ENCODE data around the gene SEPTIN12. TPM values are rescaled to one million over a fixed set of nuclear protein-coding genes. Genes with fewer than 3 reads are reported as not detected.

The SEPTIN12 gene
- total and polyA plus RNA-seq, 2 of the 8 experiments (the other 6 are each of a cell fraction or from before 2014, with no cell fraction given), result 0.24 TPM; not detected in 1

DNA sequence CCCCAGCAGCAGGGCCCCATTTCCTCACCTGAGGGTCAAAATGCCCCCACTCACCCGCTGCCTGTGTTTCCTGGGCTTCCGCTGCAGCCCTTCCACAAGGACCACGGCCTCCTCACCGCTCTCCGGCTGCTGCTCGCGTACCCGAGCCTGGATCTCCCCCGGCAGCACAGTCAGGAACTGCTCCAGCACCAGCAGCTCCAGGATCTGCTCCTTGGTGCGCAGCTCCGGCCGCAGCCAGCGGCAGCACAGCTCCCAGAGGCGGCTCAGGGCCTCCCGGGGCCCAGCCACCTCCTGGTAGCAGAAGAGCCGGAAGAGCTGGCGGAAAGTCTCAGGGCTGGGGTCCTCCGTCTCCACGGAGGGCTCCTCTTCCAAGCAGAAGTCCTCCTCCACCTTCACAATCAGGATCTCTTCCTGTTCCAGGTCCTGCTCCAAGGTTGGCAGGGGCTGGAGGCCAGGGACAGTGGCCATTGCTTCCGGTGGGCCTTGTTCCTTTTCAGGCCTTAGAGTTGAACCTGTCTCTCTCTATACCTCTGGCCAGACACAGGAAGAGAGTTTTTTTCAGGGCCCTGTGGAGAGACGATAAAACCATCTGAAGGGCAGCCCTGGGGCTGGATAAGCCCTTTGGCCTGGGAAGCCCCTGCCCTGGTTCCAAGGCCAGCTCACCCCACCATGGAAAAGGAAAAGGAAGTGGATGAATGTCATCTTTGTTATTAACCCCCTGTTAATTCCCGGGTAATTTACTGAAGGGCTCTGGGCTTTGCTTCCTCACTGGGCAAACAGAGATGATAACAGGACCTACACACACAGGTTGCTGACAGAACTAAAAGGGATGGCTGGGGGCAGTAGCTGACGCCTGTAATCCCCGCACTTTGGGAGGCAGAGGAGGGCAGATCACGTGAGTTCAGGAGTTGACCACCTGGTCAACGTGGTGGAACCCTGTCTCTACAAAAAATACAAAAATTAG, 22.4 kb downstream of the SEPTIN12 start:
- H4K91ac ChIP-seq (replicated peaks; ENCODE audit: insufficient read length, low read length), result no peak overlapping the region
- H3K18ac ChIP-seq (ENCODE audit: extremely low read depth, low read length), result no peak overlapping the region
- H3K79me1 ChIP-seq (ENCODE audit: low read depth, low read length), result peaks cover 5% of the 10 kb centered on the region; the same call in 1 of the 2 replicates
- no peak overlapping the region for H3K14ac ChIP-seq (ENCODE audit: insufficient read length)
- no peak overlapping the region for H2BK12ac ChIP-seq (ENCODE audit: low read depth, low read length)
- no peak overlapping the region for H4K5ac ChIP-seq (ENCODE audit: insufficient read length, low read depth, low read length)
- DNase-seq (ENCODE audit: low read depth in 1 of 2, low spot score in 2 of 2) (no peak), FAIRE-seq (no peak)
- WGBS, 2 experiments (ENCODE audit: extremely low coverage in 1 of 2, insufficient coverage in 1 of 2, insufficient read length in 1 of 2, insufficient replicate concordance in 2 of 2, low coverage in 1 of 2, low lambda C conversion rate in 2 of 2, missing lambda C conversion rate in 1 of 2), result 86% methylated on average over 22 of the region's 26 CpGs; no CpG with 5 or more reads in 1 of the 2 experiments
- H3K9ac ChIP-seq (replicated peaks in 1 of 4; ENCODE audit: extremely low read depth in 1 of 4, low read depth in 3 of 4, low read length in 3 of 4), result peak overlapping the region in 2 of 4 experiments; percentile 15 to 62; a peak in 3 of 7 replicates
- no peak overlapping the region for H3K23ac ChIP-seq (ENCODE audit: insufficient read length)
- H3K4me3 ChIP-seq (ENCODE audit: extremely low read depth in 1 of 4, insufficient read depth in 2 of 4, low read depth in 3 of 4, low read length in 4 of 4), result peak overlapping the region; percentile 75 to 99 (median 86); a peak in 6 of 8 replicates
- no peak overlapping the region for H2BK20ac ChIP-seq (ENCODE audit: low read length)
- no peak overlapping the region for H2BK15ac ChIP-seq (ENCODE audit: low read length)
- no peaks in the 10 kb centered on the region for H3K9me3 ChIP-seq (ENCODE audit: insufficient read depth in 2 of 2, low read depth in 1 of 2, low read length in 1 of 2)
- POLR2A ChIA-PET (ENCODE audit: partially characterized antibody), result interaction anchor here (0.7 to 1.5 kb wide), 7 partner anchors 11 to 35 kb away, joined by 3 to 7 read pairs (median 3); partner anchors contain the start of genes ANKS3 and DNAAF8
- peaks cover 0 to 3% (median 1%) of the 10 kb centered on the region in 4 experiments; a peak in 2 of 7 replicates for H3K4me1 ChIP-seq (replicated peaks in 1 of 4; ENCODE audit: control insufficient read depth in 3 of 4, insufficient read depth in 4 of 4, low read length in 3 of 4)
- H3K27me3 ChIP-seq (replicated peaks in 1 of 4; ENCODE audit: control insufficient read depth in 3 of 4, extremely low read depth in 1 of 4, insufficient read depth in 3 of 4, low read length in 3 of 4), result no peaks in the 10 kb centered on the region
- no peak overlapping the region for H2BK120ac ChIP-seq (replicated peaks; ENCODE audit: low read depth, low read length)
- H4K8ac ChIP-seq (ENCODE audit: extremely low read depth, insufficient read depth, low read length), result no peak overlapping the region; the same call in 1 of the 2 replicates
- H3K56ac ChIP-seq (replicated peaks; ENCODE audit: insufficient read length, low read depth, low read length), result no peak overlapping the region
- no peak overlapping the region for H2AFZ ChIP-seq (ENCODE audit: low read length)
- peaks cover 2 to 7% of the 10 kb centered on the region in 2 experiments for H4K20me1 ChIP-seq (replicated peaks in 1 of 2; ENCODE audit: control insufficient read depth in 1 of 2, insufficient read depth in 2 of 2, low read length in 2 of 2)
- H3K79me2 ChIP-seq (ENCODE audit: control insufficient read depth in 1 of 2, insufficient read depth in 2 of 2, low read length in 2 of 2), result peaks cover 0 to 15% of the 10 kb centered on the region in 2 experiments; a peak in 2 of 4 replicates
- H3K36me3 ChIP-seq (ENCODE audit: control insufficient read depth in 2 of 4, insufficient read depth in 4 of 4, low read length in 3 of 4), result peaks cover 3 to 9% (median 5%) of the 10 kb centered on the region in 4 experiments; a peak in 6 of 8 replicates
- peaks cover 13% of the 10 kb centered on the region for H3K23me2 ChIP-seq (ENCODE audit: low read depth, low read length)
- no peak overlapping the region for H3K4ac ChIP-seq (replicated peaks; ENCODE audit: insufficient read length, low read depth, low read length)
- H2BK5ac ChIP-seq (ENCODE audit: low read depth, low read length), result no peak overlapping the region
- CTCF ChIA-PET (ENCODE audit: partially characterized antibody), result interaction anchor here (0.6 to 1.6 kb wide), 6 partner anchors 20 to 190 kb away, joined by 3 to 5 read pairs (median 4); partner anchors contain the start of genes ANKS3 and DNAAF8
- peak overlapping the region; percentile 65 to 68 for H3K4me2 ChIP-seq (ENCODE audit: insufficient read depth in 1 of 2, low read depth in 2 of 2, low read length in 2 of 2)
- H3K27ac ChIP-seq (ENCODE audit: low read depth, low read length), result no peak overlapping the region
- no peak overlapping the region for H2AK5ac ChIP-seq (ENCODE audit: low read depth, low read length)
- TF ChIP-seq PHF8 (conservative IDR thresholded peaks at IDR 0.05; ENCODE audit: low read depth, low read length), result no peak
- no peak for TF ChIP-seq SUZ12 (IDR thresholded peaks at IDR 0.05; ENCODE audit: low read length)
- no peak for TF ChIP-seq KDM1A (IDR thresholded peaks at IDR 0.05; ENCODE audit: borderline replicate concordance, low read length)
- TF ChIP-seq SP4 (IDR thresholded peaks at IDR 0.05; ENCODE audit: low read length), result no peak
- no peak for TF ChIP-seq POLR2A (IDR thresholded peaks at IDR 0.05; ENCODE audit: control extremely low read depth in 1 of 2, low read depth in 2 of 2, low read length in 2 of 2)
- no peak for TF ChIP-seq GTF2F1 (IDR thresholded peaks at IDR 0.05; ENCODE audit: borderline replicate concordance, low read depth, low read length)
- TF ChIP-seq, protein P1, sequence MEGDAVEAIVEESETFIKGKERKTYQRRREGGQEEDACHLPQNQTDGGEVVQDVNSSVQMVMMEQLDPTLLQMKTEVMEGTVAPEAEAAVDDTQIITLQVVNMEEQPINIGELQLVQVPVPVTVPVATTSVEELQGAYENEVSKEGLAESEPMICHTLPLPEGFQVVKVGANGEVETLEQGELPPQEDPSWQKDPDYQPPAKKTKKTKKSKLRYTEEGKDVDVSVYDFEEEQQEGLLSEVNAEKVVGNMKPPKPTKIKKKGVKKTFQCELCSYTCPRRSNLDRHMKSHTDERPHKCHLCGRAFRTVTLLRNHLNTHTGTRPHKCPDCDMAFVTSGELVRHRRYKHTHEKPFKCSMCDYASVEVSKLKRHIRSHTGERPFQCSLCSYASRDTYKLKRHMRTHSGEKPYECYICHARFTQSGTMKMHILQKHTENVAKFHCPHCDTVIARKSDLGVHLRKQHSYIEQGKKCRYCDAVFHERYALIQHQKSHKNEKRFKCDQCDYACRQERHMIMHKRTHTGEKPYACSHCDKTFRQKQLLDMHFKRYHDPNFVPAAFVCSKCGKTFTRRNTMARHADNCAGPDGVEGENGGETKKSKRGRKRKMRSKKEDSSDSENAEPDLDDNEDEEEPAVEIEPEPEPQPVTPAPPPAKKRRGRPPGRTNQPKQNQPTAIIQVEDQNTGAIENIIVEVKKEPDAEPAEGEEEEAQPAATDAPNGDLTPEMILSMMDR (IDR thresholded peaks at IDR 0.05; ENCODE audit: control extremely low read depth in 1 of 3, insufficient read depth in 1 of 3, low read depth in 1 of 3, low read length in 3 of 3), result no peak
- TF ChIP-seq SIN3A (conservative IDR thresholded peaks at IDR 0.05 in 1 of 2, IDR thresholded peaks at IDR 0.05 in 1 of 2; ENCODE audit: low read depth in 1 of 2, low read length in 2 of 2), result no peak

Measured in H1 (cell line).